Thoracic aorta (tissue), 2 donors: ENCODE measurements around the gene HID1. TPM values are rescaled to one million over a fixed set of nuclear protein-coding genes. Genes with fewer than 3 reads are reported as not detected.

Experiments used
- ATAC-seq: fragments of 150-250 bp; one replicate; pipeline ENCODE4 v1.8.0; 2017; ENCODE audit warnings: low read depth; ENCODE audit not compliant: insufficient number of reproducible peaks, low FRiP score
- DNase-seq: peaks from one replicate; pipeline ENCODE4 v3.0.0-alpha.2; 2020; ENCODE audit warnings: low spot score
- H3K27ac ChIP-seq, 2 donors: fragments of 200-600 bp; sonication (generic); 1 replicate in 1 of 2; 2 replicates in 1 of 2; pipeline ENCODE4 v1.5.1; 2016; ENCODE audit warnings: mild to moderate bottlenecking in 2 of 2, moderate library complexity in 2 of 2
- H3K27me3 ChIP-seq: fragments of 200-600 bp; sonication (generic); replicated peaks from 2 replicates; pipeline ENCODE4 v1.6.0; 2016; ENCODE audit warnings: mild to moderate bottlenecking; ENCODE audit not compliant: insufficient read depth
- H3K36me3 ChIP-seq: fragments of 200-600 bp; sonication (generic); one replicate; pipeline ENCODE4 v1.5.1; 2016
- H3K4me1 ChIP-seq, 2 donors: fragments of 200-600 bp; sonication (generic); 1 replicate in 1 of 2; 2 replicates in 1 of 2; pipeline versions ENCODE4 v1.5.1 to v1.6.0; 2016; ENCODE audit warnings: low read depth in 2 of 2, mild to moderate bottlenecking in 1 of 2; ENCODE audit not compliant: control insufficient read depth in 1 of 2
- H3K4me3 ChIP-seq: fragments of 200-600 bp; sonication (generic); 2 replicates; pipeline ENCODE4 v1.5.1; 2016; ENCODE audit warnings: mild to moderate bottlenecking
- H3K9me3 ChIP-seq: fragments of 200-600 bp; sonication (generic); 2 replicates; pipeline ENCODE4 v1.5.1; 2016
- total RNA-seq, 2 donors: library from RNA; depleted of rRNA; stranded (reverse); fragments of >200 nt; gene quantifications; one replicate each; pipeline versions ENCODE4 v1.1.0 to v1.2.3, GENCODE V29; 2016
- TF ChIP-seq, protein P1 (sequence below): fragments of 200-600 bp; sonication (generic); IDR thresholded peaks from one replicate; pipeline ENCODE4 v1.5.1; 2019; ENCODE audit warnings: antibody characterized with exemption

The HID1 gene
- total RNA-seq, 2 donors from 2014 or later: 14.3 to 14.8 TPM

DNA sequence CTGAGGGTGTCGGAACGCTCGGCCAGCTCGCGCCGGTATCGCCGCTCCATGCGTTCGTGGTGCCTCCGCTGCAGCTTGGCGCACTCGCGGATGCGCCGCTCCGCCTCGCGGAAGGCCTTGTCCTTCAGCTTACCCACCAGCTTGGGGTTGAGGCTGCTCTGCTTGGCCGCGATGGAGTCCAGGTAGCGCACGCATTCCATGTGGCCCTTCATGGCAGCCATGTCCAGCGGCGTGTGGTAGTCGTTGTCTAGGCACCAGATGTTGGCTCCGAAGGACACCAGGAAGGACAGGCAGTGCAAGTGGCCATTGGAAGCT is 52.3 kb downstream of the HID1 start:
- Histone ChIP-seq H3K27me3 (peaks cover 4% of the 10 kb centered on the region), H3K27ac (no peak overlapping the region), H3K9me3 (no peaks in the 10 kb centered on the region), H3K4me3 (no peak overlapping the region), H3K4me1 (peaks cover 18 to 19% of the 10 kb centered on the region in 2 donors), H3K36me3 (no peaks in the 10 kb centered on the region)
- ATAC-seq (no peak), DNase-seq (no peak)
- TF ChIP-seq, protein P1, sequence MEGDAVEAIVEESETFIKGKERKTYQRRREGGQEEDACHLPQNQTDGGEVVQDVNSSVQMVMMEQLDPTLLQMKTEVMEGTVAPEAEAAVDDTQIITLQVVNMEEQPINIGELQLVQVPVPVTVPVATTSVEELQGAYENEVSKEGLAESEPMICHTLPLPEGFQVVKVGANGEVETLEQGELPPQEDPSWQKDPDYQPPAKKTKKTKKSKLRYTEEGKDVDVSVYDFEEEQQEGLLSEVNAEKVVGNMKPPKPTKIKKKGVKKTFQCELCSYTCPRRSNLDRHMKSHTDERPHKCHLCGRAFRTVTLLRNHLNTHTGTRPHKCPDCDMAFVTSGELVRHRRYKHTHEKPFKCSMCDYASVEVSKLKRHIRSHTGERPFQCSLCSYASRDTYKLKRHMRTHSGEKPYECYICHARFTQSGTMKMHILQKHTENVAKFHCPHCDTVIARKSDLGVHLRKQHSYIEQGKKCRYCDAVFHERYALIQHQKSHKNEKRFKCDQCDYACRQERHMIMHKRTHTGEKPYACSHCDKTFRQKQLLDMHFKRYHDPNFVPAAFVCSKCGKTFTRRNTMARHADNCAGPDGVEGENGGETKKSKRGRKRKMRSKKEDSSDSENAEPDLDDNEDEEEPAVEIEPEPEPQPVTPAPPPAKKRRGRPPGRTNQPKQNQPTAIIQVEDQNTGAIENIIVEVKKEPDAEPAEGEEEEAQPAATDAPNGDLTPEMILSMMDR: no peak

DNA sequence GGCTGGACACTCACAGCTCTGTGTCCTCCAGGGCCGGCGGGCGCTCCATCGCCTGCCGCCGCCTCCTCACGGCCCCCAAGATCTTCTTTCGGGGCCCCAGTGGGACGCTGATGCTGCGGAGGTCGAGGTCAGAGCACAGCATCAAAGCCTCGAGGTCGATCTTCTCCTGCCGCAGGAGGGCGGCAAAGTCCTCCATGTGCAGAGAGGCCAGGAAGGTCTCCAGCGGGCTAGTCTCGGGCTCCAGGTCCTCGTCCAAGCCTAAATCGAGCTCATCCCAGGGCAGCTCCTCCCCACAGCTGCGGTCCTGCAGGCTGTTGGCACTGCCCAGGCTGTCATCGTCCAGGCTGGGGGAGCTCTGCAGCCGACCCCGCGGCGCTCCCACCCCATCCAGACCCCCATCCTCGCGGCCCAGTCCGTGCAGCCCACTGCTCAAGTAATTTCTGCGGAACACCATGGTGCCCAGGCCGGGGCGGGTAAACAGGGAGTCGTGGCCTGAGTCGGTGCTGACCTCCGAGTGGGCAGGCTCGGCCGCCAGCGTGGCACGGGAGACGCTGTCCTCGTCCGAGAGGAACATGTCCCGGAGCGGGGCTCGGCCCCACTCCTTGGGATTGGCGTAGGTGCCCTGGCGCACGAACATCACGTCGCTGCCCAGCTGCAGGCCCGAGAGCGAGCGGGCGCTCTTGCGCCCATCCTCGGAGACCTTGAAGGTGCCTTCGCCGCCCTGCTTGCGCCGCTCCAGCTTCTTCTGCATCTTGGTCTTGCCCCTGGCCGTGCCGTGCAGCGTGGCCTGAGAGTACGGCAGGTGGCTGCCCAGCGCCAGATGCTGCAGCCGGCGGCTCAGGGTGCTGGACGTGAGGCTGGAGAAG is 52.9 kb downstream of the HID1 start:
- Histone ChIP-seq H3K36me3 (no peaks in the 10 kb centered on the region), H3K4me1 (peaks cover 16 to 17% of the 10 kb centered on the region in 2 donors), H3K4me3 (no peak overlapping the region), H3K27me3 (peaks cover 4% of the 10 kb centered on the region), H3K9me3 (no peaks in the 10 kb centered on the region), H3K27ac (no peak overlapping the region)
- ATAC-seq (no peak), DNase-seq (no peak)
- TF ChIP-seq, protein P1: no peak

DNA sequence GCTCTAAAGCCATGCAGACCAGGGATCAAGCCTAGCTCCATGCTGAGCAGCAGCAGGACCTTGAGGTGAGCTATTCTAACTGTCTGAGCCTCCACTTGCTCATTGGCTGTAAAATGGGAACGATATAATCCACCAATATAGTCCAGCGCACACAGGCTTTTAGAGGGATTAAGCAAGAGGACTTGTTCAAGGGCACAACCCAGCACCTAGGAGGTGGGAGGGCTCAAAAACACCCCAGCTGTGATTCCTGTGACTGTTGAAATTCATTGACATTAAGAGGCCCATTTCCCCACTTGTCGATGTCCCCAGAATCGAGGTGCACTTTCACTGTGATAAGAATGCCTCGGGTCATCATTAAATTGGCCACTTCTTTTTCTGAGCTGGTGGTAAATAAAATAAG is 53.7 kb downstream of the HID1 start:
- no peak overlapping the region for H3K4me3 ChIP-seq
- no peaks in the 10 kb centered on the region for H3K9me3 ChIP-seq
- H3K36me3 ChIP-seq: no peaks in the 10 kb centered on the region
- peaks cover 8 to 10% of the 10 kb centered on the region in 2 donors for H3K4me1 ChIP-seq
- peaks cover 2% of the 10 kb centered on the region for H3K27me3 ChIP-seq
- TF ChIP-seq, protein P1: no peak
- DNase-seq (no peak), ATAC-seq (no peak)
- no peak overlapping the region for H3K27ac ChIP-seq

DNA sequence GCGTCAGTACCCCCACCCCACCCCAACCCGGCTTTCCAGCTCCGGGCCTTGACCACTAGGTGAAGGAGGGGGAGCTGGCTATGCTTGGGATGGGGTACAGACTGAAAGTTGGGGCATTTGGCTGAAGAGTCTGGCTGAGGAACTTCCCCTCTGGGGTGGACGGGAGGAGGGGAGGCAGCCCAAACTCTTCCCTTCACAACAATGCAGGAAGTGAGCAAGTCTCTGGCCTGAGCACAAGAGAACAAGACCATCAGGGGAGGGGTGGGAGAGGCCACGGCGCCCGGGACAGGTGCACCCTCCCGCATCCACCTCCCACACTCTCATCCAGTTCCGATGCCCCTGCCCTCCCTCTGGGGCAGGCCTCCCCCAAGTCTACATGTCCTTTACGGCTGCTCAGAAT is 55.1 kb downstream of the HID1 start:
- DNase-seq (no peak), ATAC-seq (no peak)

DNA sequence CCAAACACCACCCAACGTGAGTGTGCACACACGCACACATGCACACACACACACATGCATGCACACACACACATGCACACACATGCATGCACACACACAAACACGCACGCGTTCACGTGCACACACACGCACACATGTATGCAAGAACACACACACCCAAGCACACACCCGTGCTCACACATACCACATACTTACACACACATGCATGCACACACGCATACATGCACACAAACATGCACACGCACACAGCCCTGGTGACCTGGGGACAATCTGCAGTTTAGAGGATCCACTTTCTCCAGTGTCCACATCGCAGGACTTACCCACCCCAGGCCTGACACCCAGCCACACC is 55.7 kb downstream of the HID1 start:
- no peaks in the 10 kb centered on the region for H3K36me3 ChIP-seq
- no peak overlapping the region for H3K27ac ChIP-seq
- ATAC-seq: no peak
- no peaks in the 10 kb centered on the region for H3K27me3 ChIP-seq
- no peaks in the 10 kb centered on the region for H3K9me3 ChIP-seq
- no peaks in the 10 kb centered on the region for H3K4me1 ChIP-seq
- DNase-seq: no peak
- no peak overlapping the region for H3K4me3 ChIP-seq
- TF ChIP-seq, protein P1: no peak

More for the DNA sequence above, 55.1 kb downstream of the HID1 start:
- Histone ChIP-seq H3K27me3 (no peaks in the 10 kb centered on the region), H3K9me3 (no peaks in the 10 kb centered on the region), H3K4me1 (no peaks in the 10 kb centered on the region), H3K4me3 (no peak overlapping the region), H3K36me3 (no peaks in the 10 kb centered on the region), H3K27ac (no peak overlapping the region)
- TF ChIP-seq, protein P1: no peak
